Breast epithelium (tissue), 4 donors: Measurements from ENCODE around the gene CLCNKA. TPM values are rescaled to one million over a fixed set of nuclear protein-coding genes. Genes with fewer than 3 reads are reported as not detected.

ENCODE experiments used
- DNase-seq, 2 donors: peaks; one replicate each; pipeline ENCODE4 v3.0.0-alpha.2; 2019; ENCODE audit warnings: low spot score in 2 of 2
- H3K27ac ChIP-seq, 2 donors: fragments of 200-600 bp; sonication (generic) in 1 of 2; one replicate each; pipeline ENCODE4 v1.5.1; 2016 to 2019; ENCODE audit warnings: mild to moderate bottlenecking in 1 of 2
- H3K27me3 ChIP-seq, 2 donors: fragments of 200-600 bp; sonication (generic) in 1 of 2; one replicate each; pipeline versions ENCODE4 v1.5.1 to v1.6.0; 2017 to 2019; ENCODE audit warnings: control low read depth in 1 of 2, mild to moderate bottlenecking in 1 of 2
- H3K36me3 ChIP-seq: fragments of 200-600 bp; one replicate; pipeline ENCODE4 v1.5.1; 2019
- H3K4me1 ChIP-seq, 2 donors: fragments of 200-600 bp; sonication (generic); one replicate each; pipeline ENCODE4 v1.5.1; 2016 to 2019; ENCODE audit warnings: control low read depth in 1 of 2
- H3K4me3 ChIP-seq, 3 donors: fragments of 200-600 bp; sonication (generic); 1 replicate in 2 of 3; 2 replicates in 1 of 3; pipeline ENCODE4 v1.5.1; 2016 to 2019; ENCODE audit warnings: mild to moderate bottlenecking in 3 of 3, moderate library complexity in 2 of 3
- H3K9me3 ChIP-seq, 2 donors: fragments of 200-600 bp; sonication (generic) in 1 of 2; one replicate each; pipeline ENCODE4 v1.5.1; 2016 to 2019; ENCODE audit warnings: control low read depth in 1 of 2
- POLR2A ChIP-seq: fragments of 450-650 bp; IDR thresholded peaks from one replicate; pipeline ENCODE4 v1.6.1; 2016; ENCODE audit warnings: antibody characterized with exemption, mild to moderate bottlenecking, moderate library complexity
- POLR2AphosphoS5 ChIP-seq, 3 donors: sonication (generic); formaldehyde crosslinking; IDR thresholded peaks; one replicate each; pipeline ENCODE4 v1.6.1; 2017; ENCODE audit warnings: antibody characterized with exemption in 3 of 3
- intact Hi-C: fragments of 100-400 bp; cut with DNase I; formaldehyde crosslinking; loops from one replicate; pipeline ENCODE4 v1.15.1; 2023; ENCODE audit warnings: low total_unique reads
- total RNA-seq, 3 donors: library from RNA; depleted of rRNA; stranded (reverse); fragments of >200 nt; gene quantifications; one replicate each; pipeline ENCODE4 v1.1.0, GENCODE V29; 2016
- TF ChIP-seq, protein P1 (sequence below), 3 donors: fragments of 450-650 bp; IDR thresholded peaks; one replicate each; pipeline ENCODE4 v1.5.1; 2016 to 2017; ENCODE audit warnings: antibody characterized with exemption in 3 of 3, mild to moderate bottlenecking in 3 of 3, moderate library complexity in 3 of 3

Gene CLCNKA
- total RNA-seq, 3 donors from 2014 or later: 0.33 to 1.1 (median 0.73) TPM

GRCh38 chr1:16063226-16063829 lies 41.5 kb downstream of the CLCNKA start:
- H3K9me3 ChIP-seq: no peaks in the 10 kb centered on the region
- TF ChIP-seq, protein P1, sequence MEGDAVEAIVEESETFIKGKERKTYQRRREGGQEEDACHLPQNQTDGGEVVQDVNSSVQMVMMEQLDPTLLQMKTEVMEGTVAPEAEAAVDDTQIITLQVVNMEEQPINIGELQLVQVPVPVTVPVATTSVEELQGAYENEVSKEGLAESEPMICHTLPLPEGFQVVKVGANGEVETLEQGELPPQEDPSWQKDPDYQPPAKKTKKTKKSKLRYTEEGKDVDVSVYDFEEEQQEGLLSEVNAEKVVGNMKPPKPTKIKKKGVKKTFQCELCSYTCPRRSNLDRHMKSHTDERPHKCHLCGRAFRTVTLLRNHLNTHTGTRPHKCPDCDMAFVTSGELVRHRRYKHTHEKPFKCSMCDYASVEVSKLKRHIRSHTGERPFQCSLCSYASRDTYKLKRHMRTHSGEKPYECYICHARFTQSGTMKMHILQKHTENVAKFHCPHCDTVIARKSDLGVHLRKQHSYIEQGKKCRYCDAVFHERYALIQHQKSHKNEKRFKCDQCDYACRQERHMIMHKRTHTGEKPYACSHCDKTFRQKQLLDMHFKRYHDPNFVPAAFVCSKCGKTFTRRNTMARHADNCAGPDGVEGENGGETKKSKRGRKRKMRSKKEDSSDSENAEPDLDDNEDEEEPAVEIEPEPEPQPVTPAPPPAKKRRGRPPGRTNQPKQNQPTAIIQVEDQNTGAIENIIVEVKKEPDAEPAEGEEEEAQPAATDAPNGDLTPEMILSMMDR (IDR thresholded peaks at IDR 0.05): no peak
- TF ChIP-seq POLR2A (no peak), POLR2AphosphoS5 (IDR thresholded peaks at IDR 0.05) (no peak)
- DNase-seq: no peak
- intact Hi-C loops: no loop called here
- no peaks in the 10 kb centered on the region for H3K27me3 ChIP-seq
- no peak overlapping the region for H3K27ac ChIP-seq
- H3K4me3 ChIP-seq: no peak overlapping the region
- H3K4me1 ChIP-seq: peaks cover 0 to 2% of the 10 kb centered on the region in 2 donors
- H3K36me3 ChIP-seq: no peaks in the 10 kb centered on the region

DNA sequence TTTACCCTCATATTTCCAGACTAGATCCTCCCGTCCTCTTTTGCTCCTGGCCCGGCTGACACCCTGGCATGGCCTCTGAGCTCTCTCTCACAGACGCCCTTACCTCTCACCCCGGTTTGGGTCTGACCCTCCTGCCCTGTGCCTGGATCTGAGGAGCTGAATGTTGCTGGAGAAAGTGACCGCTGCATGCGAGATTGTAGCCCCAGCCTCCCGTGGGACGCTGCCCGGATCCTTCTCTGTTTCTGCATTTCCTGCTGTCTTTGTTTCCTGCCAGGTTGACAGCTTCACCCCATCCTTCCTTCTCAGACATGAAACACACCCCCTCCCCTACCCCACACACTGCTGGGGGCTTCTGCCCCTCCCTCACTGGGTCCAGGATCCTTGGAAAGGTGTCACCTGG lies 42.1 kb downstream of the CLCNKA start:
- no peaks in the 10 kb centered on the region for H3K36me3 ChIP-seq
- H3K4me3 ChIP-seq: no peak overlapping the region
- TF ChIP-seq POLR2A: no peak
- no peak for TF ChIP-seq POLR2AphosphoS5 (IDR thresholded peaks at IDR 0.05)
- TF ChIP-seq, protein P1 (IDR thresholded peaks at IDR 0.05): no peak
- peaks cover 0 to 7% of the 10 kb centered on the region in 2 donors for H3K4me1 ChIP-seq
- H3K9me3 ChIP-seq: no peaks in the 10 kb centered on the region
- intact Hi-C loops: no loop called here
- H3K27me3 ChIP-seq: no peaks in the 10 kb centered on the region
- DNase-seq: no peak
- H3K27ac ChIP-seq: no peak overlapping the region

DNA sequence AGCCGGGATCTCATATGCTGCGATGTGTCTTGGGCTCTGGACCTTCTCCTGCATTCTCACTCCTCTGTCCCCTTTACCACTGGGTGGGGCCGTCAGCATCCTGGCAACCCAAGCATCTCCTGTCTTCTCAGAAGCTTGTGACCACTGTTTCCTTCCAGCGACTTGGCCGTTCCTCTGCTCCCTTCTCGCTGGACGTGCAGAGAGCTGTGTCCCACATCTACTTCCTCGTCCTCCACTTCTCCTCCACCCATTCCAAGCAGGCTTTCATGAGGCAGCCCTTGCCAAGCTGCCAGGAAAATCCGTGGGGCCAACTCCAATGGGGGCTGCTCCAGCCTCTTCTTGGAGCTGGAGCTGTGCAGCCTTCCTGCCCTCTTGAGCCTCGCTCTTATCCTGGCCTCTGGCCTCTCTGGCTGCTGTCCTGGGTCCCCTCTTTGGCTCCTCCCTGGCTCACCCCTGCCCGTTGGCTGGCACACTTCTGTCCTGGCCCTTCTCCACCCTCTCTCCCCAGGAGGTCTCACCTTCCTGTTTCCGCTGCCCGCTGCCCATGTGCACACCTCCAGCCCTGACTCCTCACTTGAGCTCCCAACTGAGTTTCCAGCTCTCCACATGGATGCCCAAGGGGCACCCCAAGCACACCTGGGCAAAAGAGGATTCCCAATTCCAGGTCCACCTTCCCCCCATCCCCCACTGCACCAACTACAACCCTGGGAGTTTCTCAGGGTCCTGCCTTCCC lies 42.9 kb downstream of the CLCNKA start:
- Histone ChIP-seq H3K4me3 (no peak overlapping the region), H3K27me3 (no peaks in the 10 kb centered on the region), H3K27ac (no peak overlapping the region), H3K9me3 (no peaks in the 10 kb centered on the region), H3K36me3 (no peaks in the 10 kb centered on the region), H3K4me1 (peaks cover 0 to 7% of the 10 kb centered on the region in 2 donors)
- DNase-seq: no peak
- TF ChIP-seq POLR2A (no peak), POLR2AphosphoS5 (IDR thresholded peaks at IDR 0.05) (no peak)
- TF ChIP-seq, protein P1 (IDR thresholded peaks at IDR 0.05): no peak
- intact Hi-C loops: no loop called here

DNA sequence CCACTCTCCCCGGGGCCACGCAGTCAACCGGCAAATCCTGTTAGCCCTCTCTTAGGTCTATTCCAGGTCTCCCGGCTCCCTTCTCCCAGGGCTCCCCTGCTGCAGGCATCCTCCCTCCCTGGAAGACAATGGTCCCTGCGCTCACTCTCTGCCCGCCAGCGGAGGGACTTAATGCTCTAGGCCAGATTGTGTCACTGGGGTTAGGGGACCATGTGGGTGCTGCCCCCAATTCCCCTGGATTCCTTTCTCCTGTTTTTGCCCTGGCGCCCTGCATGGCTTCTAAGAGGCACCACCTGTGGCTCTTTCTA lies 43.4 kb downstream of the CLCNKA start:
- intact Hi-C loops: no loop called here
- Histone ChIP-seq H3K27me3 (no peaks in the 10 kb centered on the region), H3K4me1 (peaks cover 0 to 7% of the 10 kb centered on the region in 2 donors), H3K4me3 (no peak overlapping the region), H3K36me3 (no peaks in the 10 kb centered on the region), H3K27ac (no peak overlapping the region), H3K9me3 (no peaks in the 10 kb centered on the region)
- DNase-seq: no peak
- TF ChIP-seq POLR2A (no peak), POLR2AphosphoS5 (IDR thresholded peaks at IDR 0.05) (no peak)
- TF ChIP-seq, protein P1 (IDR thresholded peaks at IDR 0.05): no peak

DNA sequence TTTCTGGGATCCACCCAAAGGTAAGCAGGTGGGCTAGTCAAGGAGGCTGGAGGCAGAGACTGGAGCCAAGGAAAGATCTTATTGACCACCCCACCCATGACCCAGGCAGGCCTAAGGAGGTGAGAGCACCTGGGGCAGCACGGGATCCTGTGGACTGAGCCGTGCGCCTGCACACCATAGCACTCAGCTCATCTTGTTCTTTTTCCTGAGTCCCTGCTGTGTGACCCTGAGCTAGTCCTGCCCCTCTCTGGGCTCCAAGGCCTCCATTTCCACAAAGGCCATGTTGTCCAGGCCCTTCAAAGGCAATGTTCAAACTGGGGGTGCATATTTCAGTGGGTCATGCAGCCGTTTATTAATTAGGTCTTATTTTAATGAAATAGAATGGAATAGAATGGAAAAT lies 44.4 kb downstream of the CLCNKA start:
- H3K9me3 ChIP-seq: no peaks in the 10 kb centered on the region
- intact Hi-C loops: no loop called here
- no peak overlapping the region for H3K4me3 ChIP-seq
- no peaks in the 10 kb centered on the region for H3K27me3 ChIP-seq
- H3K36me3 ChIP-seq: no peaks in the 10 kb centered on the region
- DNase-seq: no peak
- H3K4me1 ChIP-seq: peaks cover 0 to 7% of the 10 kb centered on the region in 2 donors
- TF ChIP-seq POLR2AphosphoS5 (IDR thresholded peaks at IDR 0.05) (no peak), POLR2A (no peak)
- TF ChIP-seq, protein P1 (IDR thresholded peaks at IDR 0.05): no peak
- H3K27ac ChIP-seq: no peak overlapping the region
